Measurements from ENCODE around the gene CCDC14.

GRCh38 chr3:123877965-123878364 lies 83.1 kb downstream of the CCDC14 start:
- TF ChIP-seq POLR2A (IDR thresholded peaks at IDR 0.05) (no peak), CTCF (IDR thresholded peaks at IDR 0.05) (no peak)
